Loucy (cell line): ENCODE results near the gene ALG14.

Experiments
- H2AFZ ChIP-seq: fragments of 200-600 bp; sonication (generic); 2 replicates; pipeline ENCODE4 v1.6.0; 2016; ENCODE audit warnings: antibody characterized with exemption, mild to moderate bottlenecking, low read length, moderate library complexity
- H3F3A ChIP-seq: fragments of 200-600 bp; 2 replicates; pipeline ENCODE4 v1.6.0; 2016; ENCODE audit warnings: antibody characterized with exemption, low read depth, mild to moderate bottlenecking
- H3K27me3 ChIP-seq: fragments of 200-600 bp; sonication (generic); 2 replicates; pipeline ENCODE4 v1.6.1; 2014; ENCODE audit warnings: low read length, mild to moderate bottlenecking; ENCODE audit not compliant: insufficient read depth, poor library complexity, severe bottlenecking
- H3K36me3 ChIP-seq: fragments of 200-600 bp; sonication (generic); 2 replicates; pipeline ENCODE4 v1.6.1; 2016; ENCODE audit warnings: low read length; ENCODE audit not compliant: insufficient read depth
- H3K4me1 ChIP-seq: fragments of 200-600 bp; sonication (generic); 2 replicates; pipeline ENCODE4 v1.5.1; 2014; ENCODE audit warnings: low read length, mild to moderate bottlenecking; ENCODE audit not compliant: insufficient read depth, poor library complexity, severe bottlenecking
- H3K4me2 ChIP-seq: fragments of 200-600 bp; sonication (generic); 2 replicates; pipeline ENCODE4 v1.6.0; 2014; ENCODE audit warnings: antibody characterized with exemption, low read length, low read depth, mild to moderate bottlenecking; ENCODE audit not compliant: poor library complexity, severe bottlenecking
- H3K4me3 ChIP-seq: fragments of 200-600 bp; sonication (generic); 2 replicates; pipeline ENCODE4 v1.5.1; 2014; ENCODE audit warnings: low read length, mild to moderate bottlenecking, mixed read lengths; ENCODE audit not compliant: poor library complexity, severe bottlenecking
- H3K79me2 ChIP-seq: fragments of 200-600 bp; sonication (generic); 2 replicates; pipeline ENCODE4 v1.6.1; 2014; ENCODE audit warnings: low read length; ENCODE audit not compliant: insufficient read depth
- H3K9ac ChIP-seq: fragments of 200-600 bp; sonication (generic); 2 replicates; pipeline ENCODE4 v1.6.0; 2014; ENCODE audit warnings: mild to moderate bottlenecking, low read depth, low read length, moderate library complexity; ENCODE audit not compliant: poor library complexity, severe bottlenecking
- H3K9me2 ChIP-seq: fragments of 200-600 bp; sonication (generic); replicated peaks from 2 replicates; pipeline ENCODE4 v1.6.1; 2016; ENCODE audit warnings: low read depth, low read length, mixed read lengths
- H3K9me3 ChIP-seq: fragments of 200-600 bp; sonication (generic); 2 replicates; pipeline ENCODE4 v1.6.1; 2014; ENCODE audit warnings: mild to moderate bottlenecking, antibody characterized with exemption, low read length, low read depth; ENCODE audit not compliant: insufficient read depth
- H4K20me1 ChIP-seq: fragments of 200-600 bp; sonication (generic); 2 replicates; pipeline ENCODE4 v1.6.0; 2014; ENCODE audit warnings: antibody characterized with exemption, low read length, mild to moderate bottlenecking; ENCODE audit not compliant: insufficient read depth, poor library complexity, severe bottlenecking
- CTCF ChIP-seq: fragments of 200-600 bp; sonication (generic); conservative IDR thresholded peaks from 2 replicates; pipeline ENCODE4 v1.5.1; 2014; ENCODE audit warnings: mild to moderate bottlenecking, antibody characterized with exemption, low read length
- EZH2phosphoT487 ChIP-seq: fragments of 200-600 bp; IDR thresholded peaks from 2 replicates; pipeline ENCODE4 v1.6.1; 2018; ENCODE audit warnings: antibody characterized with exemption, mild to moderate bottlenecking, moderate library complexity, borderline replicate concordance

The ALG14 gene

GRCh38 chr1:94955767-94956632, 116.8 kb downstream of the ALG14 start:
- no peaks in the 10 kb centered on the region for H3F3A ChIP-seq
- no peaks in the 10 kb centered on the region for H3K36me3 ChIP-seq
- no peaks in the 10 kb centered on the region for H3K4me1 ChIP-seq
- no peak overlapping the region for H3K9ac ChIP-seq
- H3K27me3 ChIP-seq: no peaks in the 10 kb centered on the region
- no peaks in the 10 kb centered on the region for H3K79me2 ChIP-seq
- TF ChIP-seq CTCF (no peak), EZH2phosphoT487 (no peak)
- no peak overlapping the region for H3K4me3 ChIP-seq
- H2AFZ ChIP-seq: no peak overlapping the region
- no peaks in the 10 kb centered on the region for H3K9me3 ChIP-seq
- H3K4me2 ChIP-seq: no peak overlapping the region
- no peaks in the 10 kb centered on the region for H3K9me2 ChIP-seq
- no peaks in the 10 kb centered on the region for H4K20me1 ChIP-seq

GRCh38 chr1:94954263-94955220, 118.2 kb downstream of the ALG14 start:
- Histone ChIP-seq H3K4me3 (no peak overlapping the region), H3K9me2 (no peaks in the 10 kb centered on the region), H3K4me1 (no peaks in the 10 kb centered on the region), H3K4me2 (no peak overlapping the region), H4K20me1 (no peaks in the 10 kb centered on the region), H3K27me3 (no peaks in the 10 kb centered on the region), H3K36me3 (no peaks in the 10 kb centered on the region), H2AFZ (no peak overlapping the region), H3F3A (no peaks in the 10 kb centered on the region), H3K9ac (no peak overlapping the region), H3K79me2 (no peaks in the 10 kb centered on the region), H3K9me3 (no peaks in the 10 kb centered on the region)
- TF ChIP-seq CTCF: no peak
- no peak for TF ChIP-seq EZH2phosphoT487

- TF ChIP-seq EZH2phosphoT487 (no peak), CTCF (no peak)
- H3F3A ChIP-seq: no peaks in the 10 kb centered on the region
- H4K20me1 ChIP-seq: no peaks in the 10 kb centered on the region
- no peak overlapping the region for H2AFZ ChIP-seq
- no peak overlapping the region for H3K4me3 ChIP-seq
- H3K79me2 ChIP-seq: no peaks in the 10 kb centered on the region
- H3K9me2 ChIP-seq: no peaks in the 10 kb centered on the region
- H3K9me3 ChIP-seq: no peaks in the 10 kb centered on the region
- H3K4me1 ChIP-seq: no peaks in the 10 kb centered on the region
- no peaks in the 10 kb centered on the region for H3K27me3 ChIP-seq
- H3K9ac ChIP-seq: no peak overlapping the region
- H3K4me2 ChIP-seq: no peak overlapping the region
- H3K36me3 ChIP-seq: no peaks in the 10 kb centered on the region
These were observed 119.0 kb downstream of the ALG14 start for GRCh38 chr1:94953746-94954145.
